CD14-positive monocyte (primary cell): ENCODE results near the gene OTX1. TPM values are rescaled to one million over a fixed set of nuclear protein-coding genes. Genes with fewer than 3 reads are reported as not detected.

Experiments used
- DNase-seq, 3 donors: peaks; one replicate each; pipeline ENCODE4 v3.0.0-alpha.2; 2011 to 2022
- H2AFZ ChIP-seq: 2 replicates; pipeline ENCODE4 v1.6.0; 2012; ENCODE audit warnings: mild to moderate bottlenecking, low read depth, low read length, inconsistent platforms; ENCODE audit not compliant: insufficient read depth, poor library complexity, severe bottlenecking
- H3K27ac ChIP-seq, 2 donors: 1 replicate in 1 of 2; 2 replicates in 1 of 2; pipeline ENCODE4 v1.5.1; 2012 to 2013; ENCODE audit warnings: low read length in 2 of 2, control low read depth in 1 of 2, inconsistent platforms in 1 of 2, low read depth in 1 of 2, mild to moderate bottlenecking in 1 of 2
- H3K27me3 ChIP-seq, 2 donors: one replicate each; pipeline versions ENCODE4 v1.6.0 to v1.6.1; 2011 to 2013; ENCODE audit warnings: low read length in 2 of 2; ENCODE audit not compliant: control insufficient read depth in 2 of 2, insufficient read depth in 2 of 2
- H3K36me3 ChIP-seq, 2 donors: replicated peaks in 1 of 2; 1 replicate in 1 of 2; 2 replicates in 1 of 2; pipeline versions ENCODE4 v1.5.1 to v1.6.1; 2012 to 2013; ENCODE audit warnings: low read length in 2 of 2, control low read depth in 1 of 2, inconsistent platforms in 1 of 2, mild to moderate bottlenecking in 1 of 2; ENCODE audit not compliant: insufficient read depth in 2 of 2, control insufficient read depth in 1 of 2
- H3K4me1 ChIP-seq, 2 donors: 1 replicate in 1 of 2; 2 replicates in 1 of 2; pipeline versions ENCODE4 v1.5.1 to v1.6.1; 2012 to 2013; ENCODE audit warnings: low read length in 2 of 2, control low read depth in 1 of 2, inconsistent platforms in 1 of 2, mild to moderate bottlenecking in 1 of 2, moderate library complexity in 1 of 2; ENCODE audit not compliant: insufficient read depth in 2 of 2, control insufficient read depth in 1 of 2
- H3K4me2 ChIP-seq: replicated peaks from 2 replicates; pipeline ENCODE3; 2012; ENCODE audit warnings: low read length, moderate library complexity, mild to moderate bottlenecking; ENCODE audit not compliant: poor library complexity, severe bottlenecking; ENCODE audit errors: extremely low read depth
- H3K4me3 ChIP-seq, 3 experiments: fragments of 200-600 bp in 1 of 3; sonication (generic) in 1 of 3; replicated peaks in 1 of 3; 1 replicate in 2 of 3; 2 replicates in 1 of 3; pipeline ENCODE4 v1.5.1; 2011 to 2013; ENCODE audit warnings: low read length in 3 of 3, mild to moderate bottlenecking in 3 of 3, control low read depth in 2 of 3, low read depth in 2 of 3, inconsistent platforms in 1 of 3, moderate library complexity in 1 of 3
- H3K79me2 ChIP-seq: 2 replicates; pipeline ENCODE4 v1.6.0; 2012; ENCODE audit warnings: mild to moderate bottlenecking, control low read depth, inconsistent platforms, low read length, moderate library complexity; ENCODE audit not compliant: insufficient read depth
- H3K9ac ChIP-seq: 2 replicates; pipeline ENCODE4 v1.6.0; 2017; ENCODE audit warnings: low read length, mild to moderate bottlenecking; ENCODE audit not compliant: insufficient read depth, poor library complexity, severe bottlenecking
- H3K9me3 ChIP-seq, 2 donors: replicated peaks in 1 of 2; 1 replicate in 1 of 2; 2 replicates in 1 of 2; pipeline versions ENCODE4 v1.5.1 to v1.6.1; 2012 to 2013; ENCODE audit warnings: low read length in 2 of 2, control low read depth in 1 of 2; ENCODE audit not compliant: control insufficient read depth in 1 of 2, insufficient read depth in 1 of 2
- H4K20me1 ChIP-seq: 2 replicates; pipeline ENCODE4 v1.6.0; 2012; ENCODE audit warnings: mild to moderate bottlenecking, low read length, control low read depth, moderate library complexity; ENCODE audit not compliant: insufficient read depth
- H3K27ac Mint-ChIP-seq, 7 donors: one replicate each; pipeline ENCODE4 v1.8.0; 2020; ENCODE audit warnings: mild to moderate bottlenecking in 7 of 7, mixed read lengths in 7 of 7, moderate library complexity in 6 of 7, inconsistent platforms in 2 of 7
- H3K27me3 Mint-ChIP-seq, 3 donors: one replicate each; pipeline ENCODE4 v1.8.0; 2021 to 2022; ENCODE audit warnings: low read depth in 3 of 3, mild to moderate bottlenecking in 3 of 3, mixed read lengths in 3 of 3, moderate library complexity in 3 of 3, inconsistent platforms in 1 of 3
- H3K36me3 Mint-ChIP-seq, 2 donors: one replicate each; pipeline ENCODE4 v1.8.0; 2020; ENCODE audit warnings: mixed read lengths in 2 of 2, inconsistent platforms in 1 of 2, mild to moderate bottlenecking in 1 of 2
- H3K4me1 Mint-ChIP-seq: one replicate; pipeline ENCODE4 v1.8.0; 2020; ENCODE audit warnings: mild to moderate bottlenecking, mixed read lengths
- H3K4me3 Mint-ChIP-seq, 2 donors: one replicate each; pipeline ENCODE4 v1.8.0; 2020; ENCODE audit warnings: mild to moderate bottlenecking in 2 of 2, mixed read lengths in 2 of 2, moderate library complexity in 1 of 2
- H3K9me3 Mint-ChIP-seq, 7 donors: one replicate each; pipeline ENCODE4 v1.8.0; 2020 to 2022; ENCODE audit warnings: mixed read lengths in 7 of 7, mild to moderate bottlenecking in 6 of 7, moderate library complexity in 6 of 7, inconsistent platforms in 2 of 7
- WGBS: methylation state at CpG from one replicate; pipeline ENCODE4 v1.1.5; 2013; ENCODE audit warnings: missing lambda C conversion rate; ENCODE audit not compliant: insufficient coverage; 5-methylcytosine and 5-hydroxymethylcytosine counted together
- intact Hi-C, 2 donors: fragments of 100-400 bp; cut with micrococcal nuclease; formaldehyde crosslinking; loops; one replicate each; pipeline versions ENCODE4 v1.15.0 to v1.15.1; 2023
- polyA plus RNA-seq, 3 donors: library from polyadenylated mRNA; depleted of rRNA in 1 of 3; unstranded in 2 of 3; stranded (reverse) in 1 of 3; fragments of 300-500 nt in 2 of 3; fragments of >200 nt in 1 of 3; fragmentation: Illumina TruSeq in 2 of 3; gene quantifications; 1 replicate in 2 of 3; 2 replicates in 1 of 3; pipeline ENCODE4 v1.2.3, GENCODE V29; 2012 to 2021
- TF ChIP-seq, protein P1 (sequence below): fragments of 200-600 bp; IDR thresholded peaks from one replicate; pipeline ENCODE4 v1.8.0; 2022; ENCODE audit warnings: antibody characterized with exemption, mild to moderate bottlenecking

OTX1 gene
- polyA plus RNA-seq, 3 donors, result not detected

DNA sequence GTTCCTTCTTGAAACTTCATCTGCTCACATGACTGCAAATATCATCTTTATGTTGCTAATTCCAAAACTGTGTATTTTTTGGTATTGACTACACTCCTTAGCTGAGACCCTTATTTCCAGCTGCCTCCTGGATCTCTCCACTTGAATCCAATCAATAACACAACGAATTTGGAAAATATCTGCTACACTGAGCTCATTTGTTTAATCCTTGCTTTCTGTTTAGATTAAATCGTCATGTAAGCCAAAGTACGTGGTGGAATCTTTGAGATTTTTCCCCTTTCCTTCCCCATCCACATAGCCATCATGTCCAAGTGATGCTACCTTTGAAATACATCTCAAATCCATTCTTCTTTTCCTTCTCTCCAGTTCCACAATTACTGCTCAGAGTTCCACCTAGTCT lies 15.6 kb downstream of the OTX1 start:
- Histone ChIP-seq H3K9ac (no peak overlapping the region), H3K27ac (no peak overlapping the region), H3K79me2 (no peaks in the 10 kb centered on the region), H3K9me3 (peaks cover 0 to 6% of the 10 kb centered on the region in 2 donors), H3K4me3 (no peak overlapping the region), H2AFZ (no peak overlapping the region), H3K27me3 (peaks cover 73 to 82% of the 10 kb centered on the region in 2 donors), H3K4me2 (no peak overlapping the region), H4K20me1 (no peaks in the 10 kb centered on the region), H3K36me3 (no peaks in the 10 kb centered on the region), H3K4me1 (no peaks in the 10 kb centered on the region)
- no peak for DNase-seq
- H3K9me3 Mint-ChIP-seq, result peaks cover 0 to 3% (median 0%) of the 10 kb centered on the region in 7 donors
- intact Hi-C loops, result no loop called here
- TF ChIP-seq, protein P1, sequence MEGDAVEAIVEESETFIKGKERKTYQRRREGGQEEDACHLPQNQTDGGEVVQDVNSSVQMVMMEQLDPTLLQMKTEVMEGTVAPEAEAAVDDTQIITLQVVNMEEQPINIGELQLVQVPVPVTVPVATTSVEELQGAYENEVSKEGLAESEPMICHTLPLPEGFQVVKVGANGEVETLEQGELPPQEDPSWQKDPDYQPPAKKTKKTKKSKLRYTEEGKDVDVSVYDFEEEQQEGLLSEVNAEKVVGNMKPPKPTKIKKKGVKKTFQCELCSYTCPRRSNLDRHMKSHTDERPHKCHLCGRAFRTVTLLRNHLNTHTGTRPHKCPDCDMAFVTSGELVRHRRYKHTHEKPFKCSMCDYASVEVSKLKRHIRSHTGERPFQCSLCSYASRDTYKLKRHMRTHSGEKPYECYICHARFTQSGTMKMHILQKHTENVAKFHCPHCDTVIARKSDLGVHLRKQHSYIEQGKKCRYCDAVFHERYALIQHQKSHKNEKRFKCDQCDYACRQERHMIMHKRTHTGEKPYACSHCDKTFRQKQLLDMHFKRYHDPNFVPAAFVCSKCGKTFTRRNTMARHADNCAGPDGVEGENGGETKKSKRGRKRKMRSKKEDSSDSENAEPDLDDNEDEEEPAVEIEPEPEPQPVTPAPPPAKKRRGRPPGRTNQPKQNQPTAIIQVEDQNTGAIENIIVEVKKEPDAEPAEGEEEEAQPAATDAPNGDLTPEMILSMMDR, result no peak
- peaks cover 52 to 66% (median 58%) of the 10 kb centered on the region in 3 donors for H3K27me3 Mint-ChIP-seq
- no peaks in the 10 kb centered on the region for H3K36me3 Mint-ChIP-seq
- peak overlapping the region in 1 of 2 donors; percentile 79 for H3K4me3 Mint-ChIP-seq
- 86% methylated on average over 3 of the region's 3 CpGs for WGBS
- H3K4me1 Mint-ChIP-seq, result no peaks in the 10 kb centered on the region
- no peak overlapping the region for H3K27ac Mint-ChIP-seq

DNA sequence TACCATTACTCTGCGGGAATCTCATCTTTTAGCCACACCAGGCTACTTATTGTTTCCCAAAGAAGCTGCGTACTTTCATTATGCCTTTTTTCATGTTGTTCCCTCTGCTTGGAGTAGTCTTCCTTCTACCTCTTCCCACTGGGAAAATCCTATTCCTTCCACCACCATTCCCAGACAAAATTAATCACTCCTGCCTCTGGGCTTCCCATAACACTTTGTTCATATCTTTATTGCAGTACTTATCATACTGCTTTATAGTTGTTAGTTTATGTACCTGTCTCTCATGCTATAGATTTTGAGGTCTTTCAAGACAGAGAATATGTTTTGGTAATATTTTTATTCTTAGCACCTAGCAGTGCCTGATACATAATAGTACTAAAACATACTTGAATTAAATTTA lies 16.2 kb downstream of the OTX1 start:
- H3K4me3 Mint-ChIP-seq, result peak overlapping the region in 1 of 2 donors; percentile 79
- TF ChIP-seq, protein P1, result no peak
- H3K9ac ChIP-seq, result no peak overlapping the region
- H4K20me1 ChIP-seq, result no peaks in the 10 kb centered on the region
- H3K27ac Mint-ChIP-seq, result peak overlapping the region in 1 of 7 donors; percentile 42
- no peak overlapping the region for H3K27ac ChIP-seq
- H3K9me3 ChIP-seq, result no peaks in the 10 kb centered on the region
- no peak overlapping the region for H3K4me2 ChIP-seq
- H3K36me3 ChIP-seq, result no peaks in the 10 kb centered on the region
- no peaks in the 10 kb centered on the region for H3K79me2 ChIP-seq
- DNase-seq, result no peak
- H3K4me3 ChIP-seq, result no peak overlapping the region
- H3K27me3 Mint-ChIP-seq, result peaks cover 46 to 60% (median 52%) of the 10 kb centered on the region in 3 donors
- 80% methylated on average over 1 of the region's 2 CpGs for WGBS
- intact Hi-C loops, result no loop called here
- no peaks in the 10 kb centered on the region for H3K36me3 Mint-ChIP-seq
- no peak overlapping the region for H2AFZ ChIP-seq
- no peaks in the 10 kb centered on the region for H3K4me1 Mint-ChIP-seq
- peaks cover 0 to 3% (median 0%) of the 10 kb centered on the region in 7 donors for H3K9me3 Mint-ChIP-seq
- peaks cover 68 to 76% of the 10 kb centered on the region in 2 donors for H3K27me3 ChIP-seq
- H3K4me1 ChIP-seq, result no peaks in the 10 kb centered on the region
